Middle frontal gyrus (tissue), 1 donor: ENCODE measurements around the gene GRID2.

Source experiments
- DNase-seq: peaks from one replicate; pipeline ENCODE4 v3.0.0-alpha.2; 2015; ENCODE audit warnings: low spot score; ENCODE audit errors: extremely low spot score

GRID2 gene

GRCh38 chr4:92521941-92522340 lies 218.2 kb downstream of the GRID2 start:
- DNase-seq = no peak

DNA sequence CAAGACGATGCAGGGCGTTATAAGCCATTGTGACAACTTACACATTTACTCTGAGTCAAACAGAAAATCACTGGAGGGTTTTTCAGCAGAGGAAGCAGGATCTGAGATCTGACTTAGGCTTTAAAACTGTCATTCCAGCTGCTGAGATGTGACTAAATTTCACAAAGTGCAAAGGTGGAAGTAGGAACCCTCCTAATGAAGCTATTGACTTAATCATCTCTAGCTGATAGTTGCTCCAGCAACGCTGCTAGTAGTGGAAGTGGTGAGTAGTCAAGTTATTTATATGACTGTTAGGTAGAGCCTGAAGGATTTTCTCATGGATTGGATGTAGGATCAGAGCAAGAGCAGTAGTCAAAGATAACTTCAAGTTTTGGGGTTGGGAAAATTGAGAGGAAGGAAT lies 218.6 kb downstream of the GRID2 start:
- no peak for DNase-seq

DNA sequence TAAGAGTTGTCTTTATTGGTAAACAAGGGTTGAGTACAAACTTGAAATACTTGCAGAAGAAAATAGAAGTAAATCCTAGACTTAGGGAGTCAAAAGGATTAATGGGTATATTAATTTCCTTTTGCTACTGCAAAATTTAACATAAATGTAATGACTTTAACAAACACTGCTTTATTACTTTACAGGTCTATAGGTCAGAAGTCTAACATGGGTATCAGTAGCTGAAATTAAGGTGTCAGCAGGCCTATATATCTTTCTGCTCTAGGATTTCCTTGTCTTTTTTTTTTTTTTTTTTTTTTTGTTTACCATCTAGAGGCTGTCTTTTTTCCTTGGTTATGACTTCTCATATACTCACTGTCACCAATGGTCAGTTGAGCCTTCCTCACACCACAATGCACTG lies 220.4 kb downstream of the GRID2 start:
- DNase-seq = no peak

DNA sequence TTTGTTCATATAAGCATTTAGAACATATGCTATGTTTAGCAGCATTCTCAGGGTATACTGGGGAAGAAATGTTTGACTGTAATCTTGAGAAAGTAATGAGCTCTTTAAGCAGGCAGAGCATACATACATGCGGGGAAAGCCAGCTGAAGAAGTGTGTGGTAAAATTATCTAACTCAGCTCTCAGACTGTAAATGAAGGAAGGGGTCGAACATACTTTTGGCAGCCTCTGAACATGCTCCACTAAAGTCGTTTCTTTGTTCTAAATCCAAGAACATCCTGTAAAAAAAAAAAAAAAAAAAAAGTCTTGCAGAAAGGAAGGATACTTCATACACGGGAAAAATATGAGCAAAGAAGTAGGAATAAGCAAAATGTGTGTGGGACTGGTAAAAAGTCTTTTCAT lies 224.8 kb downstream of the GRID2 start:
- no peak for DNase-seq

DNA sequence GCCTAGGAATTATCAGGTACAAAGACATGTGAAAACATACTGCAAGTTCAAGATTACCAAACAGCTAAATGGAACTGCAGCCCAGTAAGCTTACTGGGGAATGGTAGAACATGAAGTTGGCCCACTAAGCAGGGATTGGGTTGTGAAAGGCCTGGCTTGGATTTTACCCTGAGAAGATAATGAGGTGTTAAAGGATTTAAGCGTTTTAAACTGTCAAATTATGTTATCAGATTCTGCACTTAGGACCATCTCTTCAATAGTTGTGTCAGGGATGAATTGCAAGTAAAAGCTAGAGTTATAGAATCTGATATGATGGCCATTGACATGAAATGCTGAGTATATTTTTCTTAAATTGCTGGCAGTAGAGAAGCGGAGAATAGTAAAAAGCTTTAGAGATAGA lies 225.7 kb downstream of the GRID2 start:
- no peak for DNase-seq

DNA sequence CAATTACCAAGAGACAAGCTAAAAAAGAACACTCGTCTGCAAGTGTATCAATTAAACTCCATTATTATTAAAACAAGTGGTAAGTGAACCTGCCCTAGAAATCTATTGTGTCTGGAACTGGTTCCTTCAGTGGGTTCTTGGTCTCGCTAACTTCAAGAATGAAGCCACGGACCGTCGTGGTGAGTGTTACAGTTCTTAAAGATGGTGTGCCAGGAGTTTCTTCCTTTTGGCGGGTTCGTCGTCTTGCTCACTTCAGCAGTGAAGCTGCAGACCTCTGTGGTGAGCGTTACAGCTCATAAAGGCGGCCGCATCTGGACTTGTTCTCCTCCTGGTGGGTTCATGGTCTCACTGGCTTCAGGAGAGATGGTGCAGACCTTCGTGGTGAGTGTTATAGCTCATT lies 231.8 kb downstream of the GRID2 start:
- DNase-seq = no peak

DNA sequence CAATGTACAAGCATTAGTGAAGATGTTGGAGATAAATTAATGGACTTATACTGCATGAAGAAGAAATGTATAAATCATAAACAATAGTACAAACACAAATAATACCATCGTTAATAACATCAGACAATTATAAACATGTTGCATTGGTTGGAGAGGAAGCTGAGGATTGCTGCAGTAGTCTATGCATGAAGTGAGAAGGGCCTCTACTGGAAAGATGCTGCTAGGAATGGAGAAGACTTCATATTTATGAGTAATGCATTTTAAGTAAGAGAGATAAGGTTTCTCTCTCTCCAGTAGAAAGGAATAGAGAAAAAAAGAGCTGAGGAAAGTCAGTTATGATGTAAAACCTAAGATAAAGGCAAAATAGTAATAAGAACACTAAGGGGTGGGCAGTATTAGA lies 247.8 kb downstream of the GRID2 start:
- DNase-seq = no peak

- no peak for DNase-seq
Measured at GRCh38 chr4:92566269-92566668, 262.5 kb downstream of the GRID2 start.

GRCh38 chr4:92580816-92581215 lies 277.1 kb downstream of the GRID2 start:
- DNase-seq = no peak

DNA sequence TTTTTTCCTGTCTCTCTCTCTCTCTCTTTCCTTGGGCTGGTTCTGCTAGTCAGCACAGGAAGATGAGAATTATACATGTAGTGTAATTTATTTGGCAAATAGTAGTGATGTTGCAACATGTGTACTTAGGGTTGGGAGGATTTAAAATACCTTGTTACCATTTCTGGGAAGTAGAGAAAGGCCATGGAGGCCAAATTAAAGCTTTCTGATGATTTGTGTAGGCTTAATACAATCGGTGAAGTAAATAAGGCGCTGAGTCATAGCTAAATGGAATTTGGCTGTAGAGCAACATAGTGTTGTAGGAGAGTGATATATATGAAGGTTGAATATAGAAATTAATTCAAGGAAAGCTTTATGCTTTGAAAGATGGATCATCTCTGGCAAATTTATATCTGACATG lies 295.3 kb downstream of the GRID2 start:
- no peak for DNase-seq

- DNase-seq = no peak
Measured at GRCh38 chr4:92600638-92601037, 296.9 kb downstream of the GRID2 start.

GRCh38 chr4:92606227-92606626 lies 302.5 kb downstream of the GRID2 start:
- no peak for DNase-seq

DNA sequence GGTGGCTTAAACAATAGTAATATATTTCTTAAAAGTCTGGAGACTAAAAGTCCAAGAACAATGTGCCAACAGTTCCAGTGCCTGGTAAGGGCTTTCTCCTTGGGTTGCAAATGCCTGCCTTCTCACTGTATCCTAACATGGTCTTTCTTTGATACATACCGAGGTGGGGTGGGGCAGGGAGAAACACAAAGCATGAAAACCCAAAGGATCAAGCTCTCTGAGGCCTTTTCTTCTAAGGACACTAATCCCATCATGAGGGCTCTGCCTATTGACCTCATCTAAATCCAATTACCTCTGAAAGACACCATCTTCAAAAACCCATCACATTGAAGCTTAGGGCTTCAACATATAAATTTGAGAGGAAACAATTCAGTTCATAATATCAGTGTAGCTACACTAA lies 311.3 kb downstream of the GRID2 start:
- DNase-seq = no peak

- no peak for DNase-seq
Measured at GRCh38 chr4:92618968-92619367, 315.2 kb downstream of the GRID2 start.

DNA sequence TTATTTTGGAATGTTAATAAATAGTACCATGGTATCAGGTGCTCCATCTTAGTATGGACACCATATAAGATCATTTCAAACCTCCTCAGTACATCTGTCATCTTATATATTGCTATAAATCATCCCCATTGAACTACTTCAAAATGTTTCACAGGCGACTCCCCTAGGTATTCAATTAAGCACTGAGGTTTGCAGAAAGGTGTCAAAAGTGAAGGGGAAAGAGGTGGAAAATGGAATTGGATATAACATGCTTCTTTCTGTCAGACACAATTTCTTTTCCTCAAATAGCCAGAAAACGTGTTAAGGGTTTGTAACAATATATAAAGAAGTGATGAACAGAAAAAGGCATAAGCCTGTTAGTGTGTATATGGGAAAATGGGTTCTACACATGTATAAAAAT lies 325.5 kb downstream of the GRID2 start:
- DNase-seq = no peak

DNA sequence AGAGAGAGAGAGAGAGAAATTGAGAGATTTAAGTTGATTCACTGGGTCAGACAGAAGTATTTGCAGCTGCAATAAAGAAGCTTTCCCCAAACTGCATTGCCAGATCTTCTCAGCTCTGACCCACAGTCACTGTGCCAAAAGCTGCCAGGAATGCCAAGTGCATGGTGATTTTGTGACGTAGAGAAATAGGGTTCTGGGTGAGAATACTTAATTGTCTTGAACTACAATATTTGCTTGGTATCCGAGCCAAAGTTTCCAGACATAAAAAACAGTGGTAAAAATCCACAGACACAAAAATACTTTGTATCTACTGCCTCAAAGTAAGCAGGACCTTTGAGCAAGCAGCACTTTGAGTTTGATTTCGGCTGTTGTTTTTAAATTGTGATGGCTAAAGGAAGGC lies 331.1 kb downstream of the GRID2 start:
- DNase-seq = no peak

GRCh38 chr4:92636038-92636806 lies 332.5 kb downstream of the GRID2 start:
- DNase-seq = no peak

- DNase-seq = no peak
Measured at GRCh38 chr4:92641409-92641808, 337.6 kb downstream of the GRID2 start.

DNA sequence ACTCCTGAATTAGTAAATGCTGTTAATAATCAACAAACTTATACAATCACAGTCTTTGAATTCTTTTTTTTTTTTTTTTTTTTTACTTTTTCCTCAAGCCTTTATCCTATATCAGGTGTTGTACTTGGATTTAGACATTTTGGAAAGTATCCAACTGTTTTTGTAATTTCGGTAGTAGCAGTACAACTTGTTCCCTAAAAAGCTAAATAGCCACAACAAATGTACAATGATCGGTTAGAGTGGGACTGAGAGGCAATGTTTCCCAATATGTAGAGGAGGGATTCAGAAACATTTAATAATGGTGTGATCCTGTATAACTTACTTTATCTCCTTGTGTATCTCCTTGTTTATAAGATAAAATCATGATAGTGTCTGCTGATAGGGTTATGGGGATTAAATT lies 343.1 kb downstream of the GRID2 start:
- no peak for DNase-seq

DNA sequence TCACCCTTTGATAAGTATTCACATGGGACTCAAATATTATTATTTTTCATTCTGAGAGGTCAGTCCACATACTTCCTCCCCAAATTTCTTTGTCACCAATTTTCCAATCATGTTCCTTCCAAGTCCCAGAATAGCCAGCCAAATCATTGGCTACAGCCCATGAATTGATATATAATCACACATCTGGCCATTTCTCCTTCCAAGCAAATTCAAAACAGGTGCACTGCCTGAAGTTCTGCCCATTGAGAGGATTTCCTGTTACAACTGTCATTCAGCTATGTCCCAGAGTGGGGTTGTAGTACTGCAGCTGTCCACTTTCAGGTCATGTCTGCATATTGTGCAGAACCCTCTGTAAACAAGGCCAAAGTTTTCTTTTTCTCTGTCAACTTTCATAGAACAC lies 347.8 kb downstream of the GRID2 start:
- DNase-seq = no peak

DNA sequence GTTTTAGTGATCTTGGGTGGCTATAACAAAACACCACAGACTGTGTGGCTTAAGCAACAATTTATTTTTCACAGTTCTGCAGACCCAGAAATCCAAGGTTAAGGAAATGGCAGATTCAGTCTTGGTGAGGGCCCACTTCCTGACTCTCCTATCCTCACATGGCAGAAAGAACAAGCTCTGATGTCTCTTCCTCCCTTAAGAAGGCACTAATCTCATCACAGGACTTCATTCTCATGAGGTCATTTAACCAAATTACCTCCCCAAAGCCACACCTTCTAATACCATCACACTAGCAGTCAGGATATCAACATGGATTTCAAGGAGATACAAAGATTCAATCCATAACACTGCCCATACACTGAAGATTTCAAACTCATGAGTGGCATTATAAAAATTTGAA lies 350.3 kb downstream of the GRID2 start:
- DNase-seq = no peak

- no peak for DNase-seq
Measured at GRCh38 chr4:92657695-92658094, 353.9 kb downstream of the GRID2 start.

GRCh38 chr4:92658318-92658717 lies 354.6 kb downstream of the GRID2 start:
- no peak for DNase-seq

GRCh38 chr4:92677805-92678204 lies 374.0 kb downstream of the GRID2 start:
- no peak for DNase-seq
